ENCODE data around the gene CACNA1B. TPM values are rescaled to one million over a fixed set of nuclear protein-coding genes. Genes with fewer than 3 reads are reported as not detected.
"Not testable (repeated sequence)": the region's sequence is repeated elsewhere in the genome, so short reads cannot be mapped to it uniquely, and the experiment has no call there.

CACNA1B gene
- total RNA-seq, 1 experiment from 2014 or later = 0.34 TPM

- POLR2A ChIA-PET (ENCODE audit: low non-redundant PET); intact Hi-C loops (cut with micrococcal nuclease; ENCODE audit: unreplicated experiment); BruUV-seq (replicated peaks); H3K27me3 ChIP-seq (replicated peaks; ENCODE audit: insufficient read depth, low read depth, low read length, poor library complexity); H3K36me3 ChIP-seq (ENCODE audit: insufficient read depth, low read length, poor library complexity, severe bottlenecking); H3K4me1 ChIP-seq (ENCODE audit: insufficient read depth, low read length, poor library complexity, severe bottlenecking); H3K27ac ChIP-seq (ENCODE audit: low read depth, low read length, poor library complexity, severe bottlenecking); CTCF ChIA-PET; H3K4me3 ChIP-seq (ENCODE audit: low read depth, low read length, poor library complexity, severe bottlenecking); DNase-seq (ENCODE audit: low spot score); H3K9me3 ChIP-seq (ENCODE audit: low read depth, low read length, poor library complexity, severe bottlenecking): not testable (repeated sequence)
Observed at GRCh38 chr9:137885121-137885520, 7.5 kb downstream of the CACNA1B start.

- H3K4me1 ChIP-seq (ENCODE audit: insufficient read depth, low read length, poor library complexity, severe bottlenecking); BruUV-seq (replicated peaks); POLR2A ChIA-PET (ENCODE audit: low non-redundant PET); H3K36me3 ChIP-seq (ENCODE audit: insufficient read depth, low read length, poor library complexity, severe bottlenecking); H3K4me3 ChIP-seq (ENCODE audit: low read depth, low read length, poor library complexity, severe bottlenecking); H3K27me3 ChIP-seq (replicated peaks; ENCODE audit: insufficient read depth, low read depth, low read length, poor library complexity); CTCF ChIA-PET; H3K9me3 ChIP-seq (ENCODE audit: low read depth, low read length, poor library complexity, severe bottlenecking); DNase-seq (ENCODE audit: low spot score); H3K27ac ChIP-seq (ENCODE audit: low read depth, low read length, poor library complexity, severe bottlenecking); intact Hi-C loops (cut with micrococcal nuclease; ENCODE audit: unreplicated experiment): not testable (repeated sequence)
Observed at GRCh38 chr9:137888621-137889020, 11.0 kb downstream of the CACNA1B start.

- H3K36me3 ChIP-seq (ENCODE audit: insufficient read depth, low read length, poor library complexity, severe bottlenecking); H3K9me3 ChIP-seq (ENCODE audit: low read depth, low read length, poor library complexity, severe bottlenecking); H3K4me1 ChIP-seq (ENCODE audit: insufficient read depth, low read length, poor library complexity, severe bottlenecking); H3K27ac ChIP-seq (ENCODE audit: low read depth, low read length, poor library complexity, severe bottlenecking); intact Hi-C loops (cut with micrococcal nuclease; ENCODE audit: unreplicated experiment); DNase-seq (ENCODE audit: low spot score); BruUV-seq (replicated peaks); POLR2A ChIA-PET (ENCODE audit: low non-redundant PET); CTCF ChIA-PET; H3K27me3 ChIP-seq (replicated peaks; ENCODE audit: insufficient read depth, low read depth, low read length, poor library complexity); H3K4me3 ChIP-seq (ENCODE audit: low read depth, low read length, poor library complexity, severe bottlenecking): not testable (repeated sequence)
Observed at GRCh38 chr9:137889966-137890365, 12.4 kb downstream of the CACNA1B start.

GRCh38 chr9:137890768-137891587 lies 13.4 kb downstream of the CACNA1B start:
- intact Hi-C loops (cut with micrococcal nuclease; ENCODE audit: unreplicated experiment); POLR2A ChIA-PET (ENCODE audit: low non-redundant PET): not testable (repeated sequence)

GRCh38 chr9:137891588-137892423 lies 14.2 kb downstream of the CACNA1B start:
- no peak for DNase-seq (ENCODE audit: low spot score)
- TF ChIP-seq CTCF (conservative IDR thresholded peaks at IDR 0.05; ENCODE audit: low read depth, low read length) = no peak
- Histone ChIP-seq H3K9me3 (ENCODE audit: low read depth, low read length, poor library complexity, severe bottlenecking) (no peaks in the 10 kb centered on the region), H3K36me3 (ENCODE audit: insufficient read depth, low read length, poor library complexity, severe bottlenecking) (no peaks in the 10 kb centered on the region), H3K4me1 (ENCODE audit: insufficient read depth, low read length, poor library complexity, severe bottlenecking) (no peaks in the 10 kb centered on the region), H3K27ac (ENCODE audit: low read depth, low read length, poor library complexity, severe bottlenecking) (no peak overlapping the region), H3K4me3 (ENCODE audit: low read depth, low read length, poor library complexity, severe bottlenecking) (no peak overlapping the region), H3K27me3 (replicated peaks; ENCODE audit: insufficient read depth, low read depth, low read length, poor library complexity) (peaks cover 8% of the 10 kb centered on the region)
- ChIA-PET POLR2A (ENCODE audit: low non-redundant PET) (no interaction called here), CTCF (no interaction called here)
- BruUV-seq (replicated peaks) = no TSS peak
- intact Hi-C loops (cut with micrococcal nuclease; ENCODE audit: unreplicated experiment) = no loop called here

More at GRCh38 chr9:137890768-137891587, 13.4 kb downstream of the CACNA1B start:
- H3K36me3 ChIP-seq (ENCODE audit: insufficient read depth, low read length, poor library complexity, severe bottlenecking); H3K4me3 ChIP-seq (ENCODE audit: low read depth, low read length, poor library complexity, severe bottlenecking); BruUV-seq (replicated peaks); H3K27me3 ChIP-seq (replicated peaks; ENCODE audit: insufficient read depth, low read depth, low read length, poor library complexity); DNase-seq (ENCODE audit: low spot score); H3K27ac ChIP-seq (ENCODE audit: low read depth, low read length, poor library complexity, severe bottlenecking); CTCF ChIA-PET; H3K4me1 ChIP-seq (ENCODE audit: insufficient read depth, low read length, poor library complexity, severe bottlenecking); H3K9me3 ChIP-seq (ENCODE audit: low read depth, low read length, poor library complexity, severe bottlenecking): not testable (repeated sequence)
